Endometrial microvascular endothelial cells (primary cell): ENCODE results near the gene INO80. TPM values are rescaled to one million over a fixed set of nuclear protein-coding genes. Genes with fewer than 3 reads are reported as not detected.
"Not testable (repeated sequence)": the region's sequence is repeated elsewhere in the genome, so short reads cannot be mapped to it uniquely, and the experiment has no call there.

ENCODE experiments used
- in situ Hi-C: cut with HindIII; loops from 2 replicates; pipeline ENCODE4 v1.10.0; 2017; ENCODE audit warnings: low sequenced_read_pairs, low pct_unique_long_range_greater_than_20kb; ENCODE audit errors: inconsistent ontology term
- total RNA-seq: library from RNA; depleted of rRNA; stranded (reverse); fragments of >200 nt; gene quantifications from one replicate; pipeline ENCODE4 v1.2.3, GENCODE V29; 2015; ENCODE audit errors: inconsistent ontology term

Gene INO80
- total RNA-seq = 20.3 TPM

GRCh38 chr15:41116116-41116961 is at the start of gene INO80:
Gene INO80 (minus strand): TSS chr15:41116280. CDS start chr15:41096310, 19,970 bp downstream.
- in situ Hi-C loops = no loop called here

GRCh38 chr15:41161736-41162135 is 45.7 kb upstream of the INO80 start:
- in situ Hi-C loops = no loop called here

- in situ Hi-C loops = no loop called here
Observed at GRCh38 chr15:41161336-41161735, 45.3 kb upstream of the INO80 start.

- in situ Hi-C loops = no loop called here
Observed at GRCh38 chr15:41160639-41161315, 44.7 kb upstream of the INO80 start.

- in situ Hi-C loops = no loop called here
Observed at GRCh38 chr15:41154412-41154811, 38.3 kb upstream of the INO80 start.

GRCh38 chr15:41153733-41154132 is 37.7 kb upstream of the INO80 start:
- in situ Hi-C loops = no loop called here

- in situ Hi-C loops = no loop called here
Observed at GRCh38 chr15:41151451-41152005, 35.4 kb upstream of the INO80 start.

GRCh38 chr15:41150279-41150678 is 34.2 kb upstream of the INO80 start:
- in situ Hi-C loops = no loop called here

- in situ Hi-C loops = no loop called here
Observed at GRCh38 chr15:41148065-41148464, 32.0 kb upstream of the INO80 start.

GRCh38 chr15:41139619-41140018 is 23.5 kb upstream of the INO80 start:
- in situ Hi-C loops = no loop called here

GRCh38 chr15:41139112-41139511 is 23.0 kb upstream of the INO80 start:
- in situ Hi-C loops = not testable (repeated sequence)

GRCh38 chr15:41135580-41135979 is 19.5 kb upstream of the INO80 start:
- in situ Hi-C loops = not testable (repeated sequence)

GRCh38 chr15:41133454-41133853 is 17.4 kb upstream of the INO80 start:
- in situ Hi-C loops = no loop called here

- in situ Hi-C loops = not testable (repeated sequence)
Observed at GRCh38 chr15:41132094-41132493, 16.0 kb upstream of the INO80 start.

- in situ Hi-C loops = no loop called here
Observed at GRCh38 chr15:41128174-41128902, 12.3 kb upstream of the INO80 start.

GRCh38 chr15:41125931-41126642 is 10.0 kb upstream of the INO80 start:
- in situ Hi-C loops = no loop called here

GRCh38 chr15:41125063-41125669 is 9.1 kb upstream of the INO80 start:
- in situ Hi-C loops = no loop called here

- in situ Hi-C loops = no loop called here
Observed at GRCh38 chr15:41124058-41124457, 8.0 kb upstream of the INO80 start.
